ENCODE measurements around the gene ACVR1.

Gene ACVR1

DNA sequence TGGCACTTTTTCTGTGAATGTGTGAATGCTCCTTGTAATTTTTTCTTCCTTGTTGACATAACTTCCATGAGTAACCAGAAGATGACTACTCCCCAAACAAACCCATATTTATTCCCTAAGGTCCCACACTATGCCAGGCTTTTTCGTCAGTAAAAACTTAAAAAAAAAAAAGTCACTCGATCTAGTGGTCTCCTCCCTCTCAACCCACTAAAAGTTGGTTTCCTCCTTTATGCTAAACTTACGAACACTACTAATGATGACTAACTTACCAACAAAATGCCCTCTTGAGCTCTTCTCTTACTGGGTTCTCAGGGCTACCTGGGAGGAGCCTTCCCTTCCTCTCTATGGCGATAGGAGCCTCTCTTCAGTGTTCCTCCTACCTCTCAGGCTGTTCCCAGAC, 18.2 kb downstream of the ACVR1 start:
- DNase-seq (ENCODE audit: extremely low read depth in 1 of 2, low read depth in 1 of 2): no peak

DNA sequence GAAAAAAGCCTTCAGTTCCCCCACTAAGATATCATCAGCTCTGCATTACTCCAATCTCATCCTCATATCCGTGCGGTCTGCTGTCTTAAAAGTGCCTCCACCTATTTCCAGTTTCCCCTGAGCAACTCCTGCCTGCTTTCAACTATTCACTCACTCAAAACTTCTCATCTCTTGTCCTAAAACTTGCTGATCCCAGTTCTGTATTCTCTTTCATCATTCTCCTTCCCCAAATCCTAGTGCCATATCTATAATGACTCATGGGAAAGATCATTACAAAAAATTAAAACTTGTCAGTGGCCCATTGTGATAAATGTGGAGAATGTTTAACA, 20.0 kb downstream of the ACVR1 start:
- no peak for DNase-seq (ENCODE audit: extremely low read depth in 1 of 2, low read depth in 1 of 2)

- DNase-seq (ENCODE audit: extremely low read depth in 1 of 2, low read depth in 1 of 2): no peak
Measured at GRCh38 chr2:157853820-157854219, 22.3 kb downstream of the ACVR1 start.

DNA sequence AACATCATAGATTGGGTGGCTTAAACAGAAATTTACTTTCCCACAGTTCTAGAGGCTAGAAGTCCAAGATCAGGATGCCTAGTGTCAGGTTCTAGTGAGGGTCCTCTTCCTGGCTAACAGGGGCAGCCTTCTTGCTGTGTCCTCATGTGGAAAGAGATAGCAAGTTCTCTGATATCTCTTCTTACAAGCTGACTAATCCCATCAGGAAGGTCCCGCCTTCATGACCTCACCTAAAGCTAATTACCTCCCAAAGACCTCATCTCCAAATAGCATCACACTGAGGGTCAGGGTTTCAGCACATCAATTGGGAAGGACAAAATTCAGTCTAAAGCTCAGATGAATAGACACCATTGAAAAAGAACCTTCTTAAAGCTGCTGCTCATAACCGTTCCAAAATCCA, 22.9 kb downstream of the ACVR1 start:
- no peak for DNase-seq (ENCODE audit: extremely low read depth in 1 of 2, low read depth in 1 of 2)

- no peak for DNase-seq (ENCODE audit: extremely low read depth in 1 of 2, low read depth in 1 of 2)
Measured at GRCh38 chr2:157849591-157849990, 26.5 kb downstream of the ACVR1 start.

DNA sequence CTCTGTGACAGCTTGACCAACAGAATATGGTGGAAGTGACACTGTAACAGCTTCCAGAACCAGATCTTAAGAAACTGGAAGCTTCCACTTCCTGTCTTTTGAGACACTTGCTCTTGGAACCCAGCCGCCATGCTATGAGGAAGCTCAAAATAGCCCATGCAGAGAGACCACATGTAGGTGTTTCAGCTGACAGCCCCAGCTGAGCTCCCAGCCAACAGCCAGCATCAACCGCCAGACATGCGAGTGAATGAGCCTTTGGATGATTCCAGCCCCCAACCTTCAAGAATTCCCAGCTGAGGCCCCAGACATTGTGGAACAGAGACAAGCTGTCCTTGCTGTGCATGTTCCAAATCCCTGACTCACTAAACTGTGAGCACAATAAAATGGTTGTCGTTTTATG, 27.9 kb downstream of the ACVR1 start:
- DNase-seq (ENCODE audit: extremely low read depth in 1 of 2, low read depth in 1 of 2): no peak

DNA sequence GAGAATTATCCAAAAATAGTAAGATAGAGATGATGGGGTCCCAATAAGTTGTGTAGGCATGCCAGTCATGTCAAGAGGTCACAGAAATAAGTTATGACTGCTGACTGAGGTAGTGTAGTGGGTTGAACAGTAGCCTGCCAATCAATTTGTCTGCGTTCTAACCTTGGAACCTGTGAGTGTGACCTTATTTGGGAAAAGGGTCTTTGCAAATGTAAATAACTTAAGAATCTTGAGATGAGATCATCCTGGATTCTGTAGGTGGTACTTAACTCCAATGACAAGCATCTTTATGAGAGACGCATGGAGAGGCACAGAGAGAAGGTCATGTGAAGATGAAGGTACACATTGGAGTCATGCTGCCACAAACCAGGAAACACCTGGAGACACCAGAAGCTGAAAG, 31.0 kb downstream of the ACVR1 start:
- DNase-seq (ENCODE audit: extremely low read depth in 1 of 2, low read depth in 1 of 2): no peak

DNA sequence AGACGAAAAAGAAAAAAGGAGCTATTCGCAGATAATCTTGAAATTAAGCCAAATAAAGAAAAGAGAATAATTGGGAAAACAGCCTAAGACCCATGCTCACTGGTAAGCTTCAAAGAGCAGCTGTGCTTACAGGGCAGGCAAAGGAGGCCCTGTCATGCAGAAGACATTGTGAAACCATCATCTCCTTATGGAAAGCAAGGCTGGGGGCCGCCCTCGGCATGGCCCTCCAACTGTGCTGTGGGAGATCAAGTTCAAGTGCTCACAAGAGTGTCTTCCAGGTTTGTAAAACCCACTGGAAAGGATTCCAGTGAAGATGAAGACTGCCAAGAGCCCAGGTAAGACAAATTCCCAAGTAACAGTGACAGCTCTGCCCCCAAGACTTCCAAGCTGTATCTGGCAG, 32.2 kb downstream of the ACVR1 start:
- no peak for DNase-seq (ENCODE audit: extremely low read depth in 1 of 2, low read depth in 1 of 2)

GRCh38 chr2:157843081-157843480, 33.0 kb downstream of the ACVR1 start:
- no peak for DNase-seq (ENCODE audit: extremely low read depth in 1 of 2, low read depth in 1 of 2)

DNA sequence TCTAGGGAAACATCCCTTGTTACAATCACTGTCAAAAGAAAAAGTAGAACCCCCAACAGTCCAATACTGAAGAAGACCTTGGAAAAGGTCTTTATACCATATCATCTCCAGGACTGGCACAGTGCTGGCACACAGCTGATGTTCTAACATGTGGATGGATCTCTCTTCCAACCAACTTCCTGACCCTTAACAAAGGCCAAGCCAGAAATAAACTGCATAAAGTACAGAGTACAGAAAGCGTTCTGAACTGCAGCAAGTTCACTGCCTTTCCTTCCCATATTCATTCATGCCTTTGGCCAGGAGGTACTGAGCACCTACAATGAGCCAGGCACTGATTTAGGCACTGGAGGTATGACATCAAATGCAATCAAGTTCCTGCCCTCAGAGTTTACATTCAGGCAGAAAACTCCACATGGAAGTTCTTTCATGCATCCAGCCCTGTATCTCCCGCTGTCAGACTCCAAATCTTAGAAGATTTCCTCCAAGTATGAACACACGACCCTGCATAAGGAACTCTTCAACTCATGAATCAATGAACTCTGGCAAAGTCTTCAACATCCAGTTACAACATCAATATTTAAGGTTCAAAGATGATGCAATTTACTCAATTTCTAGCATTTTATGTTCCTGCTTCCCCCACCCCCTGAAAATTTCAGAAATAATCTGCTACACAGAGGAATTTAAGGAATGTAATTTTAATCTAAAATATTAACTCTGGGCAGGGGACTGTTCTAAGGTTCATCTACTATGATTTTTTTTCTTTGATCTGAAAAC, 33.8 kb downstream of the ACVR1 start:
- DNase-seq (ENCODE audit: extremely low read depth in 1 of 2, low read depth in 1 of 2): no peak

DNA sequence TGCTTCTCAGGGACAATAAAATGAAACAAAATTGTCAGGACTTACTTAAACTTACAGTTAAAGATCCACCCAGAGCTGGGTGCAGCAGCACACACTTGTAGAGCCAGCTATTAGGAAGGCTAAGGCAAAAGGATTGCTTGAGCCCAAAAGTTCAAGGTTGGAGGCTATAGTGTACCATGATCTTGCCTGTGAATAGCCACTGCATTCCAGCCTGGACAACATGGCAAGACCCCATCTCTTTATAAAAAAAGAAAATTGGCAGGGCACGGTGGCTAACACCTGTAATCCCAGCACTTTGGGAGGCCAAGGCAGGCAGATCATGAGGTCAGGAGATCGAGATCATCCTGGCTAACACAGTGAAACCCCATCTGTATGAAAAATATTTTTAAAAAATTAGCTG, 34.6 kb downstream of the ACVR1 start:
- DNase-seq (ENCODE audit: extremely low read depth in 1 of 2, low read depth in 1 of 2): no peak

DNA sequence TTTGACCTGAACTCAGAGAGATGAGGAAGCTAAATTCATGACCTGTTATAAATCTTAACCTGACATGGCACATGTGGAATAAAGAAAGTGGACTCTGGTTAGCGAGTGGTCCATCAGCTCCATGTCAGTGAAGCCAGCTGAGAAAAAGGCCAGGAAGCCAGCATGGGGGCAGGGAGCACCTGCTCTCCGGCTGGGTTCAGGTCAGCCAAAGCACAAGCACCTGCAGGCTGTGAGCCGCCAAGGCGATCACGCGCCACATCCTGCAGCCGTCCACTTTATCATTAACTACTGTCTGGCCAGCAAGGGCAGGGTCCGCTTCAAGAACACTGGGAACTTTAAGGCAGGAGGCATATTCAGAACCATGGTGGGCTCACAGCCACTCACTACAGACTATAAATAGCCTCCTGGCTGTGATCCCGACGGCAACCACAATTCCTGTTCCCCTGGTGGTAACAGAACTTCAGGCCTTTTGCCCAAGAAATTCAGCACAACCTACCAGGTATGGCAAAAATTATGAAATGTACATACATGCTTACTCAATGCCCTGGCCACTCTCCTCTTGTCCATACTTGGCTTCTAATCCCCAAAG, 35.5 kb downstream of the ACVR1 start:
- DNase-seq (ENCODE audit: extremely low read depth in 1 of 2, low read depth in 1 of 2): no peak

DNA sequence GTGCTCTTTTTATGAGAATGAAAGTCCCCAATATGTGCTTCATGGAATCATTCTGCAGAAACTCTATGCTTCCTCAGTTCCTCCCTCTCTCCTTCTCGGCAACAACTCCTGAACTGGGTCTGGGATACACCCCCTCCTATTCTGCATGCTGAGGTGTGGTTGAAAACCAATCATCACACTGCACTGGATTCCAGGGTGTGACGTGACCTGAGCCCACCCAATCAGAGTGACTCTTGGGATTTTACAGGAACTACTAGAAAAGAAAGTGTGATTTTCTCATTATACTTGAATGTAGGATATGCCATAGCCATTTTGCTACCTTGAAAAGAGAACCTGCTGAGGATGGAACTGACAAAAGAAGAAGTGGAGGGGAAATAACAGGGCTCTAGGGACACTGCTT, 36.3 kb downstream of the ACVR1 start:
- DNase-seq (ENCODE audit: extremely low read depth in 1 of 2, low read depth in 1 of 2): no peak

GRCh38 chr2:157839162-157839801, 36.8 kb downstream of the ACVR1 start:
- no peak for DNase-seq (ENCODE audit: extremely low read depth in 1 of 2, low read depth in 1 of 2)

DNA sequence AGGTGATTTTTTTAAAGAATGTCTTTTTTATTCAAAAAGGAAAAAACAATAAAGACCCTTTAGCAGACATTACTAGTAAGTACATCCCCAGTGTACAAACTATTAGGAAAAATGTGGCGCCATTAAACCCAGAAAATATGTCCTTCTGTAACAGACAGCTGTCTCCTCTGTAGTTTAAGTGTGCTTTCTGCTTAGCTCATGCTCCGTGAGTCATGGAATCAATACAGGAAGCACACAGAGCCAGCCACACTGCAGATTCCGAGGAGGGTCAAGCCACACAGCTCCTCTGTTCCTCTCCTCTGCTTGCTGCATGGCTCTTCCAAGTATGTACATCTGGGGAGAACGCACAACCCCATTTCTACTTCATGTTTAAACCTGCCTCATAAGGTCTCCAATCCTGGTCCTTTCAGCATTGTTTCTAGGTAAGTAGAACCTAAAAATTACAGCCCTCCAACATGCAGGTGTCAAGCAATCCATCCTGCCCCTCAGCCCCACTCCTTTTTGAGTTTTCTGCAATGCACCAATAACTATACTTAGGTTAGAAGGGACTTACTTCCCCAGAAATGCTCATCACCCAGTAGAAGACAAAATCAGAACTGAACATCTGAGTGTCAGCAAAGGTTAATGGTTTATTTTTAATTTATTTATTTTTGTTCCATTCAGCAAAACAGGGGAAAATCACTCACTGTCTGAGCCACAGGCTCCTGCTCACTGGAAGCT, 37.5 kb downstream of the ACVR1 start:
- no peak for DNase-seq (ENCODE audit: extremely low read depth in 1 of 2, low read depth in 1 of 2)

GRCh38 chr2:157837851-157838441, 38.2 kb downstream of the ACVR1 start:
- DNase-seq (ENCODE audit: extremely low read depth in 1 of 2, low read depth in 1 of 2): no peak

- DNase-seq (ENCODE audit: extremely low read depth in 1 of 2, low read depth in 1 of 2): no peak
Measured at GRCh38 chr2:157836531-157836930, 39.6 kb downstream of the ACVR1 start.

- no peak for DNase-seq (ENCODE audit: extremely low read depth in 1 of 2, low read depth in 1 of 2)
Measured at GRCh38 chr2:157835425-157835824, 40.7 kb downstream of the ACVR1 start.

DNA sequence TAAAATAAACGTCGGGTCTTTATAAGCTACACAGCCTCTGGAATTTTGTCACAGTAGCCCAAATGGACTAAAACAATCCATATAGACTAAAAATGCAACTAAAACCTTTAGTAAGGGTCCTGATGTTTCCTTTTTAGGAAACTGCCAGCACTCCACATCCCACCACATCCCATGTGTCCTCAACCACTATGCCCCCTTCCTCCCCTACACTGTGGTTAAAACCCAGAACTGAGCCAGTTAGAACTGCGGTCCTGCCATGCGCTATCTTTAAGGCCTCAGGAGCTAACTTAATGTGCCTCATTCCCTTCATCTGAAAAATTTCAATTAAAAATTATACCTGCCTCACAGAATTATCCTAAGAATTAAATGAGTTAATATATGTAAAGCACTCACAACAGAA, 41.1 kb downstream of the ACVR1 start:
- no peak for DNase-seq (ENCODE audit: extremely low read depth in 1 of 2, low read depth in 1 of 2)

GRCh38 chr2:157833721-157834120, 42.4 kb downstream of the ACVR1 start:
- DNase-seq (ENCODE audit: extremely low read depth in 1 of 2, low read depth in 1 of 2): no peak

- DNase-seq (ENCODE audit: extremely low read depth in 1 of 2, low read depth in 1 of 2): no peak
Measured at GRCh38 chr2:157831573-157832315, 44.4 kb downstream of the ACVR1 start.

Data from activated CD8-positive, alpha-beta memory T cell treated with anti-CD3 and anti-CD28 coated beads for 1 hour (primary cell).